ENCODE data around the gene ANO8. TPM values are rescaled to one million over a fixed set of nuclear protein-coding genes. Genes with fewer than 3 reads are reported as not detected.

Gene ANO8
- total and polyA plus RNA-seq, 2 experiments from 2014 or later, result 4.5 to 24.9 TPM

DNA sequence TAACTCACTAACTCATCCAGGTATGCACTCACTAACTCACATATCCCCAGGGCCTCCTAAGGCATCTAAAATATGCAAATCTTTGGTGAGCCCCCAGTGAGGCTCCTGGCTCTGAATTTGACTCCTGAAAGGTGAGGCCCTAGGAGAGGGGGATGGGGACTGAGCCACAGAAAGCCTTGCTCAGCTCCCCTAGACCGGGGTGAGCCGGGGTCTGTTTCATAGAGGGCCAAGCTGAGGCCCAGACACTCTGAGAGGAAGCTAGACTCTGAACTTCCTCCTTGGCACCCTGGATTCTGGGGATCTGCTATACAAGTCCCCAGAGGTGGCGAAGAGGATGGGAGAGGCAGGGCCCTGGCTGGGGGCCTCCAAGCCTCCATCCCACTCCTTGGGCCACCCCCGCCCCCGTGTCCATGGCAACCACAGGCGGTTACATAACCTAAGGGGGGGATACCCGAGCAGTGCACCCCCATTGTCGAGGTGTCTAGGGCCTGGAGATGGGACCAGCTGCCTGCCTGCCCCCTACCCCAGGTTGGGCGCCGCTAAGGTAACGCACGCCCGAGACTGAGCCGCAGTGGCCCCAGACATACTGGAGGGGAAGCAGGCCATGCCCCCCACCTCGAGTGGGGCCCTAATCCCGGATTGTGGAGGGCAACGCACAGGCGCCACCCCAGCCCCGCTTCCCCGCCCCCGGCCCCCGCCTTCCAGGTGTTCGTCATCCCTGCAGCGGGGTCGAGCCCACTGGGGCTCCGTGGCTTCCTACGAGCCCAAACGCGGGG, 32.1 kb downstream of the ANO8 start (continued):
- TF ChIP-seq, protein P1, sequence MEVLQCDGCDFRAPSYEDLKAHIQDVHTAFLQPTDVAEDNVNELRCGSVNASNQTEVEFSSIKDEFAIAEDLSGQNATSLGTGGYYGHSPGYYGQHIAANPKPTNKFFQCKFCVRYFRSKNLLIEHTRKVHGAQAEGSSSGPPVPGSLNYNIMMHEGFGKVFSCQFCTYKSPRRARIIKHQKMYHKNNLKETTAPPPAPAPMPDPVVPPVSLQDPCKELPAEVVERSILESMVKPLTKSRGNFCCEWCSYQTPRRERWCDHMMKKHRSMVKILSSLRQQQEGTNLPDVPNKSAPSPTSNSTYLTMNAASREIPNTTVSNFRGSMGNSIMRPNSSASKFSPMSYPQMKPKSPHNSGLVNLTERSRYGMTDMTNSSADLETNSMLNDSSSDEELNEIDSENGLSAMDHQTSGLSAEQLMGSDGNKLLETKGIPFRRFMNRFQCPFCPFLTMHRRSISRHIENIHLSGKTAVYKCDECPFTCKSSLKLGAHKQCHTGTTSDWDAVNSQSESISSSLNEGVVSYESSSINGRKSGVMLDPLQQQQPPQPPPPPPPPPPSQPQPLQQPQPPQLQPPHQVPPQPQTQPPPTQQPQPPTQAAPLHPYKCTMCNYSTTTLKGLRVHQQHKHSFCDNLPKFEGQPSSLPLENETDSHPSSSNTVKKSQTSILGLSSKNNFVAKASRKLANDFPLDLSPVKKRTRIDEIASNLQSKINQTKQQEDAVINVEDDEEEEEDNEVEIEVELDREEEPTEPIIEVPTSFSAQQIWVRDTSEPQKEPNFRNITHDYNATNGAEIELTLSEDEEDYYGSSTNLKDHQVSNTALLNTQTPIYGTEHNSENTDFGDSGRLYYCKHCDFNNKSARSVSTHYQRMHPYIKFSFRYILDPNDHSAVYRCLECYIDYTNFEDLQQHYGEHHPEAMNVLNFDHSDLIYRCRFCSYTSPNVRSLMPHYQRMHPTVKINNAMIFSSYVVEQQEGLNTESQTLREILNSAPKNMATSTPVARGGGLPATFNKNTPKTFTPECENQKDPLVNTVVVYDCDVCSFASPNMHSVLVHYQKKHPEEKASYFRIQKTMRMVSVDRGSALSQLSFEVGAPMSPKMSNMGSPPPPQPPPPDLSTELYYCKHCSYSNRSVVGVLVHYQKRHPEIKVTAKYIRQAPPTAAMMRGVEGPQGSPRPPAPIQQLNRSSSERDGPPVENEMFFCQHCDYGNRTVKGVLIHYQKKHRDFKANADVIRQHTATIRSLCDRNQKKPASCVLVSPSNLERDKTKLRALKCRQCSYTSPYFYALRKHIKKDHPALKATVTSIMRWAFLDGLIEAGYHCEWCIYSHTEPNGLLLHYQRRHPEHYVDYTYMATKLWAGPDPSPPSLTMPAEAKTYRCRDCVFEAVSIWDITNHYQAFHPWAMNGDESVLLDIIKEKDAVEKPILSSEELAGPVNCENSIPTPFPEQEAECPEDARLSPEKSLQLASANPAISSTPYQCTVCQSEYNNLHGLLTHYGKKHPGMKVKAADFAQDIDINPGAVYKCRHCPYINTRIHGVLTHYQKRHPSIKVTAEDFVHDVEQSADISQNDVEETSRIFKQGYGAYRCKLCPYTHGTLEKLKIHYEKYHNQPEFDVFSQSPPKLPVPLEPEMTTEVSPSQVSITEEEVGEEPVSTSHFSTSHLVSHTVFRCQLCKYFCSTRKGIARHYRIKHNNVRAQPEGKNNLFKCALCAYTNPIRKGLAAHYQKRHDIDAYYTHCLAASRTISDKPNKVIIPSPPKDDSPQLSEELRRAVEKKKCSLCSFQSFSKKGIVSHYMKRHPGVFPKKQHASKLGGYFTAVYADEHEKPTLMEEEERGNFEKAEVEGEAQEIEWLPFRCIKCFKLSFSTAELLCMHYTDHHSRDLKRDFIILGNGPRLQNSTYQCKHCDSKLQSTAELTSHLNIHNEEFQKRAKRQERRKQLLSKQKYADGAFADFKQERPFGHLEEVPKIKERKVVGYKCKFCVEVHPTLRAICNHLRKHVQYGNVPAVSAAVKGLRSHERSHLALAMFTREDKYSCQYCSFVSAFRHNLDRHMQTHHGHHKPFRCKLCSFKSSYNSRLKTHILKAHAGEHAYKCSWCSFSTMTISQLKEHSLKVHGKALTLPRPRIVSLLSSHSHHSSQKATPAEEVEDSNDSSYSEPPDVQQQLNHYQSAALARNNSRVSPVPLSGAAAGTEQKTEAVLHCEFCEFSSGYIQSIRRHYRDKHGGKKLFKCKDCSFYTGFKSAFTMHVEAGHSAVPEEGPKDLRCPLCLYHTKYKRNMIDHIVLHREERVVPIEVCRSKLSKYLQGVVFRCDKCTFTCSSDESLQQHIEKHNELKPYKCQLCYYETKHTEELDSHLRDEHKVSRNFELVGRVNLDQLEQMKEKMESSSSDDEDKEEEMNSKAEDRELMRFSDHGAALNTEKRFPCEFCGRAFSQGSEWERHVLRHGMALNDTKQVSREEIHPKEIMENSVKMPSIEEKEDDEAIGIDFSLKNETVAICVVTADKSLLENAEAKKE (CRISPR knock-in tag; IDR thresholded peaks at IDR 0.05), result no peak
- TF ChIP-seq, protein P2, sequence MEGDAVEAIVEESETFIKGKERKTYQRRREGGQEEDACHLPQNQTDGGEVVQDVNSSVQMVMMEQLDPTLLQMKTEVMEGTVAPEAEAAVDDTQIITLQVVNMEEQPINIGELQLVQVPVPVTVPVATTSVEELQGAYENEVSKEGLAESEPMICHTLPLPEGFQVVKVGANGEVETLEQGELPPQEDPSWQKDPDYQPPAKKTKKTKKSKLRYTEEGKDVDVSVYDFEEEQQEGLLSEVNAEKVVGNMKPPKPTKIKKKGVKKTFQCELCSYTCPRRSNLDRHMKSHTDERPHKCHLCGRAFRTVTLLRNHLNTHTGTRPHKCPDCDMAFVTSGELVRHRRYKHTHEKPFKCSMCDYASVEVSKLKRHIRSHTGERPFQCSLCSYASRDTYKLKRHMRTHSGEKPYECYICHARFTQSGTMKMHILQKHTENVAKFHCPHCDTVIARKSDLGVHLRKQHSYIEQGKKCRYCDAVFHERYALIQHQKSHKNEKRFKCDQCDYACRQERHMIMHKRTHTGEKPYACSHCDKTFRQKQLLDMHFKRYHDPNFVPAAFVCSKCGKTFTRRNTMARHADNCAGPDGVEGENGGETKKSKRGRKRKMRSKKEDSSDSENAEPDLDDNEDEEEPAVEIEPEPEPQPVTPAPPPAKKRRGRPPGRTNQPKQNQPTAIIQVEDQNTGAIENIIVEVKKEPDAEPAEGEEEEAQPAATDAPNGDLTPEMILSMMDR (conservative IDR thresholded peaks at IDR 0.05; ENCODE audit: low read depth in 2 of 2), result no peak
- TF ChIP-seq STAT1 (IDR thresholded peaks at IDR 0.05; ENCODE audit: unreplicated experiment), result no peak
- TF ChIP-seq EZH2 (IDR thresholded peaks at IDR 0.05; ENCODE audit: low read depth, unreplicated experiment), result no peak
- TF ChIP-seq, protein P3, sequence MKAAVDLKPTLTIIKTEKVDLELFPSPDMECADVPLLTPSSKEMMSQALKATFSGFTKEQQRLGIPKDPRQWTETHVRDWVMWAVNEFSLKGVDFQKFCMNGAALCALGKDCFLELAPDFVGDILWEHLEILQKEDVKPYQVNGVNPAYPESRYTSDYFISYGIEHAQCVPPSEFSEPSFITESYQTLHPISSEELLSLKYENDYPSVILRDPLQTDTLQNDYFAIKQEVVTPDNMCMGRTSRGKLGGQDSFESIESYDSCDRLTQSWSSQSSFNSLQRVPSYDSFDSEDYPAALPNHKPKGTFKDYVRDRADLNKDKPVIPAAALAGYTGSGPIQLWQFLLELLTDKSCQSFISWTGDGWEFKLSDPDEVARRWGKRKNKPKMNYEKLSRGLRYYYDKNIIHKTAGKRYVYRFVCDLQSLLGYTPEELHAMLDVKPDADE (IDR thresholded peaks at IDR 0.05), result no peak
- no peak for TF ChIP-seq ZNF331 (CRISPR knock-in tag; IDR thresholded peaks at IDR 0.05; ENCODE audit: low read depth)
- no peak for TF ChIP-seq NANOG (IDR thresholded peaks at IDR 0.05; ENCODE audit: borderline replicate concordance)
- no peak for TF ChIP-seq ZNF114 (CRISPR knock-in tag; IDR thresholded peaks at IDR 0.05)
- no peak for TF ChIP-seq CREB1 (CRISPR knock-in tag; IDR thresholded peaks at IDR 0.05; ENCODE audit: low read depth)
- no peak for TF ChIP-seq EZH2phosphoT487 (IDR thresholded peaks at IDR 0.05; ENCODE audit: unreplicated experiment)
